Brain pericyte (primary cell): ENCODE data around the gene TIFAB.

Source experiments
- DNase-seq: peaks from one replicate; pipeline ENCODE4 v3.0.0-alpha.2; 2012; ENCODE audit warnings: low read depth, low spot score

Gene TIFAB

GRCh38 chr5:135443161-135443960, 8.8 kb downstream of the TIFAB start:
- DNase-seq = no peak

- no peak for DNase-seq
These were observed 9.6 kb downstream of the TIFAB start for GRCh38 chr5:135442431-135443160.

GRCh38 chr5:135441919-135442318, 10.2 kb downstream of the TIFAB start:
- no peak for DNase-seq

- no peak for DNase-seq
These were observed 10.8 kb downstream of the TIFAB start for GRCh38 chr5:135441350-135441831.

- no peak for DNase-seq
These were observed 11.2 kb downstream of the TIFAB start for GRCh38 chr5:135440916-135441315.

GRCh38 chr5:135439231-135440205, 12.6 kb downstream of the TIFAB start:
- DNase-seq = no peak

GRCh38 chr5:135438636-135439221, 13.4 kb downstream of the TIFAB start:
- no peak for DNase-seq

GRCh38 chr5:135437796-135438560, 14.2 kb downstream of the TIFAB start:
- no peak for DNase-seq

- no peak for DNase-seq
These were observed 14.7 kb downstream of the TIFAB start for GRCh38 chr5:135437422-135437795.

GRCh38 chr5:135436951-135437418, 15.2 kb downstream of the TIFAB start:
- DNase-seq = no peak

GRCh38 chr5:135435467-135436330, 16.5 kb downstream of the TIFAB start:
- DNase-seq = no peak

- no peak for DNase-seq
These were observed 17.3 kb downstream of the TIFAB start for GRCh38 chr5:135434591-135435466.

GRCh38 chr5:135433681-135434426, 18.3 kb downstream of the TIFAB start:
- no peak for DNase-seq

- DNase-seq = no peak
These were observed 20.0 kb downstream of the TIFAB start for GRCh38 chr5:135432113-135432512.

GRCh38 chr5:135430135-135430437, 22.1 kb downstream of the TIFAB start:
- DNase-seq = no peak

- no peak for DNase-seq
These were observed 22.6 kb downstream of the TIFAB start for GRCh38 chr5:135429301-135430134.

GRCh38 chr5:135428586-135428985, 23.6 kb downstream of the TIFAB start:
- no peak for DNase-seq
